OCI-LY7 (cell line): Measurements from ENCODE around the gene COL6A2. TPM values are rescaled to one million over a fixed set of nuclear protein-coding genes. Genes with fewer than 3 reads are reported as not detected.

ENCODE experiments used
- BruUV-seq: library from RNA; stranded (reverse); fragments of 400-500 nt; replicated peaks from 2 replicates; lab custom pipeline; 2021; lab: Mats Ljungman, UMichigan
- CTCF ChIA-PET: fragments of 300-600 bp; sonication (Branson Sonifier 250); formaldehyde crosslinking; loops from one replicate; lab custom pipeline; 2022; ENCODE audit warnings: antibody characterized with exemption; ENCODE audit not compliant: unreplicated experiment; lab: Charles Lee
- POLR2A ChIA-PET: fragments of 300-600 bp; sonication (Branson Sonifier 250); formaldehyde crosslinking; loops from one replicate; lab custom pipeline; 2022; ENCODE audit warnings: antibody characterized with exemption; lab: Charles Lee
- DNase-seq: peaks from one replicate; pipeline ENCODE4 v3.0.0-alpha.2; 2015; ENCODE audit warnings: low spot score
- H2AFZ ChIP-seq: fragments of 200-600 bp; sonication (generic), shearing (Covaris generic); 2 replicates; pipeline ENCODE4 v1.6.1; 2014; ENCODE audit warnings: mild to moderate bottlenecking, antibody characterized with exemption, low read length, moderate library complexity
- H3K27ac ChIP-seq: fragments of 200-600 bp; sonication (generic); 2 replicates; pipeline ENCODE4 v1.5.1; 2014; ENCODE audit warnings: mixed run types, low read depth, mild to moderate bottlenecking, moderate library complexity, low read length, inconsistent platforms; ENCODE audit not compliant: poor library complexity, severe bottlenecking
- H3K36me3 ChIP-seq: fragments of 200-600 bp; sonication (generic); 2 replicates; pipeline ENCODE4 v1.6.1; 2014; ENCODE audit warnings: mild to moderate bottlenecking, antibody characterized with exemption, low read length, moderate library complexity, mixed read lengths; ENCODE audit not compliant: insufficient read depth
- H3K4me1 ChIP-seq: fragments of 200-600 bp; sonication (generic); 2 replicates; pipeline ENCODE4 v1.5.1; 2014; ENCODE audit warnings: mild to moderate bottlenecking, low read length; ENCODE audit not compliant: insufficient read depth, poor library complexity, severe bottlenecking
- H3K4me2 ChIP-seq: fragments of 200-600 bp; sonication (generic); 2 replicates; pipeline ENCODE4 v1.6.1; 2014; ENCODE audit warnings: mild to moderate bottlenecking, low read length
- H3K4me3 ChIP-seq: fragments of 200-600 bp; sonication (generic); 2 replicates; pipeline ENCODE4 v1.5.1; 2014; ENCODE audit warnings: mild to moderate bottlenecking, low read depth, low read length; ENCODE audit not compliant: poor library complexity, severe bottlenecking
- H3K79me2 ChIP-seq: fragments of 200-600 bp; sonication (generic); 2 replicates; pipeline ENCODE4 v1.6.1; 2016; ENCODE audit warnings: low read depth, mild to moderate bottlenecking, low read length, moderate library complexity, mixed read lengths; ENCODE audit not compliant: insufficient read depth
- H3K9me2 ChIP-seq: fragments of 200-600 bp; sonication (generic); 2 replicates; pipeline ENCODE4 v1.6.1; 2016; ENCODE audit warnings: mild to moderate bottlenecking, low read length, mixed read lengths; ENCODE audit not compliant: insufficient read depth
- H3K9me3 ChIP-seq: fragments of 200-600 bp; sonication (generic); 2 replicates; pipeline ENCODE4 v1.6.1; 2014; ENCODE audit warnings: mild to moderate bottlenecking, mixed run types, low read length, mixed read lengths
- H4K20me1 ChIP-seq: fragments of 200-600 bp; sonication (generic); 2 replicates; pipeline ENCODE4 v1.6.1; 2014; ENCODE audit warnings: mild to moderate bottlenecking, antibody characterized with exemption, low read length, moderate library complexity, mixed read lengths; ENCODE audit not compliant: insufficient read depth
- EZH2phosphoT487 ChIP-seq: fragments of 200-600 bp; sonication (generic); IDR thresholded peaks from 2 replicates; pipeline ENCODE4 v1.6.1; 2018; ENCODE audit warnings: low read depth, borderline replicate concordance, mild to moderate bottlenecking, mixed run types, antibody characterized with exemption, low read length, moderate library complexity, mixed read lengths
- intact Hi-C: fragments of 100-400 bp; cut with micrococcal nuclease; formaldehyde crosslinking; loops from one replicate; pipeline ENCODE4 v1.10.0; 2022; ENCODE audit not compliant: unreplicated experiment
- total RNA-seq, 2 experiments: library from RNA; depleted of rRNA in 1 of 2; stranded (reverse); fragments of >200 nt in 1 of 2; shearing (Covaris generic) in 1 of 2; gene quantifications; 2 replicates each; pipeline ENCODE4 v1.2.3, GENCODE V29; 2014 to 2022
- TF ChIP-seq, protein P1 (sequence below): fragments of 200-600 bp; sonication (generic); conservative IDR thresholded peaks from 2 replicates; pipeline ENCODE4 v1.5.1; 2014; ENCODE audit warnings: mild to moderate bottlenecking, antibody characterized with exemption, low read length, moderate library complexity, mixed read lengths

The COL6A2 gene
- total RNA-seq, 2 experiments from 2014 or later, result not detected

DNA sequence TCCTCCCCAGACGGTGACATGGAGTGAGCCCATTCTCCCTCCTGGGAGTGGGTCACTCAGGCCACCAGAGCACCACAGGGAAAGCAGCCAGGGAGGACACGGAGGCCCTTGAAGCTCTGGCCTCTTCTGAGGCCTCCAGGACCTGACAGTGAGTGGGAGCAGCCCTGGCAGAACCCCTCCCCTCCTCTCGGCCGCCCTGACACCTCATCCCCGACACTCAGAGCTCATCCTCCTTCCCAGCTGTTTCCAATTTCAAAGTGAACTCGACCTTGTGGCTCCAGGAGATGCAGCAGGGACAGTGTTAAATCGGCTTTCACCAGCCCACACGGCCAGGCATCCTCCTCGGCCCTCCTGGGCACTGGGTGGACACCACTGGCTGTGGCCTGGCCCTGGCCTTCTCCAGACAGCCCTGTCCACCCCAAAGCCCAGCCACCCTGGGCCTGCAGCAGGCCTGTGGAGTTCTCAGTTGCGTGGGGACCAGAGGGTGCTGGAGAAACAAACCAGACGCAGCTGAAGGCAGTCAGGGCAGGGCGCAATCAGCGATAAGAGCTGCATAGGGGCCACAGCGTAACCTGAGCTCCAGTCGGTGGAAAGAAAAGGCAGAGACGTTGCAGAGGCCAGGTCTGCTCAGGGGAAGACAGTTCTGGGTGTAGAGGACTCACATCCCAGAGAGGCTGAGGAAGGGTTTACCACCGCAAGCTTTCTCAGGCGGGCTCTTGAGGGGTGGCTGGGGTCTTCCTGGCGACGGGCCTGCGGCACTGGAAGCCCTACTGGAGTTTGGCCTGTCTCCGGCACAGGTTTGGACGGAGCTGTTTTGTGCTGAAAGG lies 30.4 kb downstream of the COL6A2 start:
- H3K9me3 ChIP-seq, result no peaks in the 10 kb centered on the region
- no peak overlapping the region for H3K4me3 ChIP-seq
- no peaks in the 10 kb centered on the region for H3K9me2 ChIP-seq
- no peak for DNase-seq
- no peak overlapping the region for H3K4me2 ChIP-seq
- H2AFZ ChIP-seq, result no peak overlapping the region
- TF ChIP-seq EZH2phosphoT487, result no peak
- TF ChIP-seq, protein P1, sequence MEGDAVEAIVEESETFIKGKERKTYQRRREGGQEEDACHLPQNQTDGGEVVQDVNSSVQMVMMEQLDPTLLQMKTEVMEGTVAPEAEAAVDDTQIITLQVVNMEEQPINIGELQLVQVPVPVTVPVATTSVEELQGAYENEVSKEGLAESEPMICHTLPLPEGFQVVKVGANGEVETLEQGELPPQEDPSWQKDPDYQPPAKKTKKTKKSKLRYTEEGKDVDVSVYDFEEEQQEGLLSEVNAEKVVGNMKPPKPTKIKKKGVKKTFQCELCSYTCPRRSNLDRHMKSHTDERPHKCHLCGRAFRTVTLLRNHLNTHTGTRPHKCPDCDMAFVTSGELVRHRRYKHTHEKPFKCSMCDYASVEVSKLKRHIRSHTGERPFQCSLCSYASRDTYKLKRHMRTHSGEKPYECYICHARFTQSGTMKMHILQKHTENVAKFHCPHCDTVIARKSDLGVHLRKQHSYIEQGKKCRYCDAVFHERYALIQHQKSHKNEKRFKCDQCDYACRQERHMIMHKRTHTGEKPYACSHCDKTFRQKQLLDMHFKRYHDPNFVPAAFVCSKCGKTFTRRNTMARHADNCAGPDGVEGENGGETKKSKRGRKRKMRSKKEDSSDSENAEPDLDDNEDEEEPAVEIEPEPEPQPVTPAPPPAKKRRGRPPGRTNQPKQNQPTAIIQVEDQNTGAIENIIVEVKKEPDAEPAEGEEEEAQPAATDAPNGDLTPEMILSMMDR, result no peak
- H3K36me3 ChIP-seq, result no peaks in the 10 kb centered on the region
- no peak overlapping the region for H3K27ac ChIP-seq
- intact Hi-C loops, result no loop called here
- no TSS peak for BruUV-seq
- no peaks in the 10 kb centered on the region for H3K79me2 ChIP-seq
- H3K4me1 ChIP-seq, result no peaks in the 10 kb centered on the region
- ChIA-PET POLR2A (no interaction called here), CTCF (no interaction called here)
- no peaks in the 10 kb centered on the region for H4K20me1 ChIP-seq

DNA sequence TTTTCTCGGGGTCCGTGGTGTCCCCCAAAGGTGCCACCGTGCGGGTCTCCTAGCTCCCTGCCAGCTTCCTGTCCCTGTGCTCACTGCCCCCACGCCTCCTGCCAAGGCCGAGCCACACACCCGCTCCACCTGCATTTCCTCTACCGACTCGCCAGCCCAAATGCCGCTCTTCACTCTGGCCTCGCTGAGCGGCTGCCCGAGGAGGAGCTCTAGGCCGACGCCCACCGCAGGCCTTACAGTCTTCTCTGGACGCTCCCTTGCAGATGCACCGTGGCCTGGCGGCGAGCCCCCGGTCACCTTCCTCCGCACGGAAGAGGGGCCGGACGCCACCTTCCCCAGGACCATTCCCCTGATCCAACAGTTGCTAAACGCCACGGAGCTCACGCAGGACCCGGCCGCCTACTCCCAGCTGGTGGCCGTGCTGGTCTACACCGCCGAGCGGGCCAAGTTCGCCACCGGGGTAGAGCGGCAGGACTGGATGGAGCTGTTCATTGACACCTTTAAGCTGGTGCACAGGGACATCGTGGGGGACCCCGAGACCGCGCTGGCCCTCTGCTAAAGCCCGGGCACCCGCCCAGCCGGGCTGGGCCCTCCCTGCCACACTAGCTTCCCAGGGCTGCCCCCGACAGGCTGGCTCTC lies 31.1 kb downstream of the COL6A2 start:
- TF ChIP-seq, protein P1, result no peak
- no peak for TF ChIP-seq EZH2phosphoT487
- Histone ChIP-seq H2AFZ (no peak overlapping the region), H3K27ac (no peak overlapping the region), H4K20me1 (no peaks in the 10 kb centered on the region), H3K79me2 (no peaks in the 10 kb centered on the region), H3K4me2 (no peak overlapping the region), H3K4me3 (no peak overlapping the region), H3K9me3 (no peaks in the 10 kb centered on the region), H3K36me3 (no peaks in the 10 kb centered on the region), H3K4me1 (no peaks in the 10 kb centered on the region), H3K9me2 (no peaks in the 10 kb centered on the region)
- BruUV-seq, result no TSS peak
- no peak for DNase-seq
- CTCF ChIA-PET, result no interaction called here
- intact Hi-C loops, result no loop called here
- POLR2A ChIA-PET, result no interaction called here
